ENCODE results near the gene OLFML1. TPM values are rescaled to one million over a fixed set of nuclear protein-coding genes. Genes with fewer than 3 reads are reported as not detected.

The OLFML1 gene
- total and polyA plus RNA-seq, 2 of the 8 experiments (the other 6 are each of a cell fraction or from before 2014, with no cell fraction given) = 0.24 TPM; not detected in 1

DNA sequence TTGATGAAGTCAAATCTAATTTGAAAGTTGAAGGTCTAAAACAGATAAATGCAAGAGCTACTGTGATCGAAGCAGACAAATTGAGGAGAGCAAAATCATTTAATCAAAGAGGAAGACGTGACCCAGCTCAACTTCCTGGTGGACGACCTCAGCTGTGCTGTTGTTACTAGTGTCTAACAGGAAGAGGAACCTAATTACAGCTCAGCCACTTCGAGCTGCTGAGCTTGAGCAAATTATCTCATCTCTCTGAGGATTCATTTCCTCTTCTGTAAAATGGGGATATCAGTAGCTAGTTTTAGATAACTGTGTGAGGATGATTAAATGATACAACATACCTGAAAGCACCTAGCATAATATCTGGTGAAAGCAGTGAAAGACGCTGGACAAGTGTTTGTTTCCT is 48.6 kb upstream of the OLFML1 start:
- Histone ChIP-seq H3K56ac (replicated peaks; ENCODE audit: insufficient read length, low read depth, low read length) (no peak overlapping the region), H4K8ac (ENCODE audit: extremely low read depth, insufficient read depth, low read length) (no peak overlapping the region), H3K9me3 (ENCODE audit: insufficient read depth in 2 of 2, low read depth in 1 of 2, low read length in 1 of 2) (no peaks in the 10 kb centered on the region), H2AK5ac (ENCODE audit: low read depth, low read length) (no peak overlapping the region), H4K5ac (ENCODE audit: insufficient read length, low read depth, low read length) (no peak overlapping the region), H2BK120ac (replicated peaks; ENCODE audit: low read depth, low read length) (no peak overlapping the region), H4K20me1 (replicated peaks in 1 of 2; ENCODE audit: control insufficient read depth in 1 of 2, insufficient read depth in 2 of 2, low read length in 2 of 2) (no peaks in the 10 kb centered on the region), H3K4ac (replicated peaks; ENCODE audit: insufficient read length, low read depth, low read length) (no peak overlapping the region), H2BK12ac (ENCODE audit: low read depth, low read length) (no peak overlapping the region), H3K4me3 (ENCODE audit: extremely low read depth in 1 of 4, insufficient read depth in 2 of 4, low read depth in 3 of 4, low read length in 4 of 4) (no peak overlapping the region), H2BK15ac (ENCODE audit: low read length) (no peak overlapping the region), H3K79me1 (ENCODE audit: low read depth, low read length) (no peaks in the 10 kb centered on the region; the same call in 1 of the 2 replicates), H3K23me2 (ENCODE audit: low read depth, low read length) (no peaks in the 10 kb centered on the region), H2BK5ac (ENCODE audit: low read depth, low read length) (no peak overlapping the region), H3K4me1 (replicated peaks in 1 of 4; ENCODE audit: control insufficient read depth in 3 of 4, insufficient read depth in 4 of 4, low read length in 3 of 4) (peaks cover 0 to 3% (median 0%) of the 10 kb centered on the region in 4 experiments; a peak in 3 of 7 replicates), H3K79me2 (ENCODE audit: control insufficient read depth in 1 of 2, insufficient read depth in 2 of 2, low read length in 2 of 2) (no peaks in the 10 kb centered on the region), H3K36me3 (ENCODE audit: control insufficient read depth in 2 of 4, insufficient read depth in 4 of 4, low read length in 3 of 4) (no peaks in the 10 kb centered on the region), H3K14ac (ENCODE audit: insufficient read length) (no peak overlapping the region), H3K27ac (ENCODE audit: low read depth, low read length) (no peak overlapping the region), H2AFZ (ENCODE audit: low read length) (peak overlapping the region; percentile 21; the same call in 1 of the 2 replicates), H3K27me3 (replicated peaks in 1 of 4; ENCODE audit: control insufficient read depth in 3 of 4, extremely low read depth in 1 of 4, insufficient read depth in 3 of 4, low read length in 3 of 4) (no peaks in the 10 kb centered on the region), H4K91ac (replicated peaks; ENCODE audit: insufficient read length, low read length) (no peak overlapping the region), H2BK20ac (ENCODE audit: low read length) (no peak overlapping the region), H3K4me2 (ENCODE audit: insufficient read depth in 1 of 2, low read depth in 2 of 2, low read length in 2 of 2) (no peak overlapping the region), H3K9ac (replicated peaks in 1 of 4; ENCODE audit: extremely low read depth in 1 of 4, low read depth in 3 of 4, low read length in 3 of 4) (no peak overlapping the region), H3K18ac (ENCODE audit: extremely low read depth, low read length) (no peak overlapping the region), H3K23ac (ENCODE audit: insufficient read length) (no peak overlapping the region)
- FAIRE-seq (no peak), DNase-seq (ENCODE audit: low read depth in 1 of 2, low spot score in 2 of 2) (no peak)
- POLR2A ChIA-PET (ENCODE audit: partially characterized antibody) = no interaction called here
- 76% methylated on average over 5 of the region's 5 CpGs; no CpG with 5 or more reads in 1 of the 2 experiments for WGBS, 2 experiments (ENCODE audit: extremely low coverage in 1 of 2, insufficient coverage in 1 of 2, insufficient read length in 1 of 2, insufficient replicate concordance in 2 of 2, low coverage in 1 of 2, low lambda C conversion rate in 2 of 2, missing lambda C conversion rate in 1 of 2)
- CTCF ChIA-PET (ENCODE audit: partially characterized antibody) = interaction anchor here (0.8 to 3.9 kb wide), 7 partner anchors 11 to 292 kb away, joined by 3 to 20 read pairs (median 4); no protein-coding TSS in a partner anchor
- TF ChIP-seq CBX5 (IDR thresholded peaks at IDR 0.05; ENCODE audit: low read depth, low read length) (no peak), TAF1 (IDR thresholded peaks at IDR 0.05; ENCODE audit: low read depth, low read length) (no peak), EP300 (IDR thresholded peaks at IDR 0.05; ENCODE audit: borderline replicate concordance in 1 of 2, low read depth in 2 of 2, low read length in 2 of 2) (no peak), TEAD4 (IDR thresholded peaks at IDR 0.05; ENCODE audit: low read depth, low read length) (no peak), CHD1 (IDR thresholded peaks at IDR 0.05; ENCODE audit: low read depth, low read length) (no peak)
